Eye (tissue), 1 donor: ENCODE data around the gene DYNC1I1.

Experiments used
- DNase-seq: peaks from one replicate; pipeline ENCODE4 v3.0.0-alpha.2; 2015

DYNC1I1 gene

GRCh38 chr7:96033009-96033598, 260.8 kb downstream of the DYNC1I1 start:
- no peak for DNase-seq

GRCh38 chr7:96034940-96035727, 262.8 kb downstream of the DYNC1I1 start:
- peak; percentile 67 for DNase-seq

GRCh38 chr7:96040250-96040772, 268.0 kb downstream of the DYNC1I1 start:
- DNase-seq = no peak

GRCh38 chr7:96041171-96041570, 268.8 kb downstream of the DYNC1I1 start:
- no peak for DNase-seq

- DNase-seq = no peak
These were observed 272.8 kb downstream of the DYNC1I1 start for GRCh38 chr7:96045181-96045580.

- DNase-seq = no peak
These were observed 273.6 kb downstream of the DYNC1I1 start for GRCh38 chr7:96045919-96046318.

GRCh38 chr7:96052289-96052688, 279.9 kb downstream of the DYNC1I1 start:
- DNase-seq = no peak

- no peak for DNase-seq
These were observed 280.6 kb downstream of the DYNC1I1 start for GRCh38 chr7:96052860-96053470.

GRCh38 chr7:96055717-96056116, 283.4 kb downstream of the DYNC1I1 start:
- no peak for DNase-seq

GRCh38 chr7:96059075-96059474, 286.7 kb downstream of the DYNC1I1 start:
- DNase-seq = no peak

- DNase-seq = peak; percentile 48
These were observed 288.7 kb downstream of the DYNC1I1 start for GRCh38 chr7:96061009-96061408.

GRCh38 chr7:96061844-96062243, 289.5 kb downstream of the DYNC1I1 start:
- peak; percentile 42 for DNase-seq

GRCh38 chr7:96067321-96067720, 295.0 kb downstream of the DYNC1I1 start:
- DNase-seq = no peak

GRCh38 chr7:96069401-96069800, 297.0 kb downstream of the DYNC1I1 start:
- no peak for DNase-seq

- no peak for DNase-seq
These were observed 302.5 kb downstream of the DYNC1I1 start for GRCh38 chr7:96074871-96075270.

- peak; percentile 80 for DNase-seq
These were observed 303.4 kb downstream of the DYNC1I1 start for GRCh38 chr7:96075510-96076349.

GRCh38 chr7:96076350-96076707, 304.0 kb downstream of the DYNC1I1 start:
- DNase-seq = no peak

GRCh38 chr7:96080027-96080426, 307.7 kb downstream of the DYNC1I1 start:
- DNase-seq = peak; percentile 40

- DNase-seq = no peak
These were observed 312.7 kb downstream of the DYNC1I1 start for GRCh38 chr7:96084881-96085553.

GRCh38 chr7:96085953-96086352, 313.6 kb downstream of the DYNC1I1 start:
- DNase-seq = no peak

GRCh38 chr7:96088579-96088978, 316.2 kb downstream of the DYNC1I1 start:
- DNase-seq = no peak

- DNase-seq = no peak
These were observed 317.2 kb downstream of the DYNC1I1 start for GRCh38 chr7:96089511-96089910.
